GM10266 (cell line): Measurements from ENCODE around the gene ATP2C2.

Source experiments
- DNase-seq: peaks from one replicate; pipeline ENCODE4 v3.0.0; 2012; ENCODE audit errors: extremely low spot score
- CTCF ChIP-seq: IDR thresholded peaks from 2 replicates; pipeline ENCODE4 v1.5.1; 2012; ENCODE audit warnings: mild to moderate bottlenecking, low read depth; ENCODE audit not compliant: control insufficient read depth, insufficient read depth; ENCODE audit errors: missing control alignments

ATP2C2 gene

GRCh38 chr16:84484579-84485254 lies 116.4 kb downstream of the ATP2C2 start:
- DNase-seq, result no peak
- peak; percentile 29 for TF ChIP-seq CTCF

GRCh38 chr16:84485255-84486010 lies 117.1 kb downstream of the ATP2C2 start:
- TF ChIP-seq CTCF, result no peak
- no peak for DNase-seq

GRCh38 chr16:84486126-84486525 lies 117.8 kb downstream of the ATP2C2 start:
- TF ChIP-seq CTCF, result no peak
- no peak for DNase-seq

- no peak for TF ChIP-seq CTCF
- DNase-seq, result no peak
These were observed 118.4 kb downstream of the ATP2C2 start for GRCh38 chr16:84486551-84487235.

GRCh38 chr16:84487358-84487757 lies 119.0 kb downstream of the ATP2C2 start:
- TF ChIP-seq CTCF, result no peak
- no peak for DNase-seq

GRCh38 chr16:84489131-84489530 lies 120.8 kb downstream of the ATP2C2 start:
- DNase-seq, result no peak
- no peak for TF ChIP-seq CTCF

GRCh38 chr16:84495506-84495905 lies 127.2 kb downstream of the ATP2C2 start:
- no peak for TF ChIP-seq CTCF

More at GRCh38 chr16:84495506-84495905, 127.2 kb downstream of the ATP2C2 start:
- DNase-seq, result no peak
